GM15510 (cell line): ENCODE measurements around the gene DDR2.

Experiments
- POLR2A ChIP-seq: IDR thresholded peaks from 3 replicates; pipeline ENCODE4 v1.6.1; 2011; ENCODE audit warnings: borderline replicate concordance; ENCODE audit not compliant: insufficient read length; ENCODE audit errors: extremely low read depth

Gene DDR2

DNA sequence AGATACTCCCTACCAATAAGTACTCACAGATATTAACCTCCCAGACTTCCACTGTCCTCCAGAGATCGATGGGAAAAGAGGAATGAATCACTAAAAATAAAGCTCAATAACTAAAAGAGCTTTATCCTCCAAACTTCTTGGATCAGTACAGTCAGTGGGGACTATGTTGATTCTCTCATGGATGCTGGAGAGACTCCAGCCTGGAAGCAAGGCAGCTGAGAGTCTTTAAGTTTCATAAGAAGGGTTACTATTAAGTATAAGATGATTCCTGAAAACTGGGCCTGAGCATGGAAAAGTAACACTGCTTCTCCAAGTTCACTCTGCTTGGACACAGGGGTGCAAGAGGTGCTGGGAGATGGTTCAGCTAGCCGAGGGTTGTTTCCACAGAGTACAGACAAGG is 6.2 kb upstream of the DDR2 start:
- no peak for TF ChIP-seq POLR2A

DNA sequence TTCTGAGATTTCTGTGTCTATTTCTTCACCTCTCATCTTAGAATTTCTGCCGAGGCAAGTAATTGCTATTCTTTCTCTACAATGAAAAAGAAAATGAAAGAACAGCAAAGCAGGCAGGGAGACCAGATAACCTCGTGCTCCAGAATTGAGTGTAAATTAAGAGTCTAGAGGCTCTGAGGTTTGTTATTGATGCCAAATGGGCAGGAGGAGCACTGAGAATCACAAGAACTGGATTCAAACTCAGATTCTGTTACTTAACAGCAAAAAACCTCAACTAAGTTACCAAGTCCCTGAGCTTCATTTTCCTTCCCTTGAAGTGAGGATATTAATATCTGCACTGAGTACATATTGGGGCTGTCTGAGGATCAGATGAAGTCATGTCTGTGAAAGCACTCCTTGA is 5.5 kb upstream of the DDR2 start:
- TF ChIP-seq POLR2A, result no peak

DNA sequence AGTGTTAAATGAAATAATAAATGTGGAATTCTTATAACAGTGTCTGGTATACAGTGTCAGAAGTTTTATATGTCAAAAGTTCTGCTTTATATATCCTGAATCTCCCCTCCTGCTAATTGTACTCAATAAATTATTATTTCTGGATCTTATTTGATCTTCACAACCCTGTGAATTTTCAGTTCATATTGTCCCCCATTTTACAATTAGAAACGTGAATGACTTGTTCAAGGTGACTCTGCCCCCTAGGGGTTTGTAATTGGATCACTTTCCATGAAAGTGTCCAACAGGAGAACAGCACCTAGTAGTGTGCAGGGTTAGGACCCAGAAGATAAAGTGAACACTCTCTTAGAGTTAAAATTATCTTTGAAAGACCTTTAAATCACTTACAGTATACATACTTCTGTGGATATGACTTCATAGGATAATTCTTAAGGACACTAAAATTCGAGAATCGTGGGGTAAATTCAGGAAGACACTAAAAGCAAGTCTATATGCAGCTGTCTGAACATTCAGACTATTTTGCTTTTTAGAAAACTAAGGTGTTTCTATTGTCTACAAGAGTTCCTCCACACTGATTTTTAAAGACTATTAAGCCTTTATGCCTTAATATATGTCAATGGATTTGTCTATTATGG is 4.5 kb upstream of the DDR2 start:
- no peak for TF ChIP-seq POLR2A

DNA sequence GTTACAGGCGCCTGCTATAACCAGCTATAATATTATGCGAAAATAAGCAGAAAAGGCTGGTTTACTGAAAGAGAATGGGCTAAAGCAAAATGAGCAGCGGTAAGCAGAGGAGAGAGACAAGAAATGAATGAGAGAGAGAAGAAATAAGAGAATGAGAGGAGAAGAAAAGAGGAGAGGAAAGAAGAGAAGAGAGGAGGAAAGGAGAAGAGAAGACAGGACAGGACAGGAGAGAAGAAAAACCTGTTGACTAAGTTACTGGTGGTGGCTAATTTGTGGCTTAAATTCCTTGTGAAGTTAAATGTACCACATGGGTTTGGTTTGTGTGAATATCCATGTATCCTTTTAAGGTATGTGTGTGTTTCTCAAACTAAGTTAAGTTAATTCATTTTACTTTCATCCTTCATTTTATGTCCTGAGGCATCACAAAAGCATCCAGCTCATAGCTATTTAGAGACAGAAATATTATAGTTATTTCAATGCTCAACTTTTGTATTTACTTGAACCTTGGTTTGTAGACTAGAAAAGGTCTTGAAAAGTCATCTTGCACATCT is 3.1 kb upstream of the DDR2 start:
- TF ChIP-seq POLR2A, result no peak

DNA sequence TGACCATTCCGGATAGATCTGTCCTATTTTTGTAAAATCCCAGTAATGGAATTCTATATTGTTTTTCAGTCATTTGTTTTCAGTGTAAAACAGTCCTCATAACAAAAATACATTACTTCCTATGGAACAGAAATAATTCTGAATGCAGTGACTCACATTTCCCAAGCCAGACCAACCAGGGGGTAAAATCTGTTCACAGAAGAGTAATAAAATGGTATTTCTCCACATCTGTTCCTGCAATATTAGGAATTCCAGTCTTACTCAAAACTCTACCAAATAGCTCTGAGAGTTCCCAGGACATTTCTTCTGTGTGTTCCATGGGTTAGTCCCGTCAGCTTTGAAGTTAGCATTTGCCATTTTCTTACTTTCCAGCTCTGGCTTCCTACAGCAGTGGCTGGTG is 2.6 kb upstream of the DDR2 start:
- no peak for TF ChIP-seq POLR2A

DNA sequence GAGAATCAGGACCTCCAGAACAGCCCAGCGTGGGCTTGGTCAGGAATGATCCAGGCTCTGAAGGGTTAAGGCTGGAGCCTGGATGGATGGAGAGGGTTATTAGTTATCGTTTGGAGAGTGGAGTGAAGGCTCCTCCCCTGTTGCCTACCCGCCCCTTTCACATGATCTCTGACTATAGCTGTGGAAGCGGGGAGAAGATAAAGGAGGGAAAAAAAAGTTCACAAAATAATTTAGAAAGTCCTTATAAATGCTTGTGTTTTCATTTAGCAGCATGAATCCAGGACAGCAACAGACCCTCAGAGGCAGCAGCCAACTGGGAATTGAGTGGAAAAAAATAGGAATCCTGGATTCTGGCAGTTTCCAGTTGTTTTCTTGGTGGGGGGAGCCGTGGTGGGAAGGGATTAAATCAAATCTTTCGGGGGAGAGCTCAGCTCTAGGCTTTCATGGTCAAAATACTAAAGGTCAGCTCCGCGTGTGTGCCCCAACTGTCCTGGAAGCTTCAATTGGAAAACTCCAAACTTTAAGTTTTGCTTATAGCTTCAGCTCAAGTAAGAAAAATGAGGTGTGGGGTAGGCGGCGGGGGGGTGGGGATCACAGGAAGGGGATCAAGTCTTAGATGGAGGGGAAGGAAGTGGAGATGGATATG is 595 bp upstream of the DDR2 start:
- no peak for TF ChIP-seq POLR2A

DNA sequence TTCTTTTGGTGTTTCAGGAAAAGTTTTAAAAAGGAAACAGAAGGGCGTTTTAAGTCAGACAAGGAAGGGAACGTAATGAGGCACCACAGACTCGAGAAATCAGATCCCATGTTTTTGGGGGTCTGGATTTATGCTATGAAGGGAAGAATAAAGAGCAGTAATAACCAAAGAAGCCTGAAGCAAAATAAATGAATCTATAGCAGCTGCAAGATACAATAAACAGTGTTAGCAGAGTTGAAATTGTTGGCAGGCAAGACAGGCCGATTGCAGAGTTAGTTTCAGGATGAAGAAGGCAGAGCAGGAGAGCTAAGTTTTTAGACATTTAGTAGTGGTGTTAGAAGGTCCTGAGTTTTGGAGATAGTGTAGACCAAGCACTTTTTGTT is 425 bp downstream of the DDR2 start:
- no peak for TF ChIP-seq POLR2A

DNA sequence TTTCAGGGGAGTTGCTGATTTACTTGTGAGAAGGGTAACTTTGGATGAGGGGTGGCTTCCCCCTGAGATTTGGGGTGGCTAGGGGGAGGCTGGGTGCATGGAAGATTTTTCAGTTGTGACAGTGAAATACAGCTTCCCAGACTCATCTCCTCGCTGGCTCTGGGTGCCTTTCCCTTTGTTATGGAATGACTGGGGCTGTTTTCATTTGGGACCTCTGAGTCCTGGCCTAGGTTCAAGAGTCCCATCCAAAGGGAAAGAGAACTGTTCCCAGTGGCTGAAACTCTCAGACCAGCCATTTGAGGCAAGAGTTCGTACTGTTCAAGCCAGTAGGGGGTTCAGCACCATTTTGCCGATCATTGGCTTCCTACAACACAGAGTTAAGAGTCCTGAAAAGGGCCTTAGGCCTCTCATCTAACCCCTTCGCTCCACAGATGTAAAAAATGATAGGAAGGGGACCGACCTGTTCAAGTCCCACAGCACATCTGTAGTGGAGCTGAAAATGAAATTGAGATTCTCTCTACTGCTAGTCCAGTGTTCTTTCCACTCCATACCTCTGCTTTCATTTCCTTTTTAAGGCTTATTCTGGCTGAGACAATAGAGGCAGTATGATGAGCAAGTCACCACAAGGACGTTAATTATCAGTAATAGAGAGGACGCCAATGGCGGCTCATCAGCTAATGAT is 958 bp downstream of the DDR2 start:
- no peak for TF ChIP-seq POLR2A

DNA sequence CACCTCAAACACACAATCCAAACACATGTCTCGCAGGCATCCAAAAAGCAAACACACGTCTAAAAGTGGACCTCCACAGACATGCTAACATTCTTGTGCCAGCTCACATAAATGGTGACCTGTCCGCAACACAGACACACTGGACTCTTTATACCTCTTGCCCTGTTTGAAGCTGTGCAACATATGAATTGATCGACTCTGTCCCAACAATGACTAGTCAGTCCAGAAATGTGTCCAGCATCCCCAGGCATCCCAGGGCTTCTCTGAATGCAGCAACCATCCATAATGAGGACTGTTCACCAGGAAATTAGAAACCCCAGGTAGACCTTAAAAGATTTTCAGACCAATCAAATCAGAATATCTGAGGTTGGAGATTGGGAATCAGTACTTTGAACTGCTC is 3.2 kb downstream of the DDR2 start:
- no peak for TF ChIP-seq POLR2A

DNA sequence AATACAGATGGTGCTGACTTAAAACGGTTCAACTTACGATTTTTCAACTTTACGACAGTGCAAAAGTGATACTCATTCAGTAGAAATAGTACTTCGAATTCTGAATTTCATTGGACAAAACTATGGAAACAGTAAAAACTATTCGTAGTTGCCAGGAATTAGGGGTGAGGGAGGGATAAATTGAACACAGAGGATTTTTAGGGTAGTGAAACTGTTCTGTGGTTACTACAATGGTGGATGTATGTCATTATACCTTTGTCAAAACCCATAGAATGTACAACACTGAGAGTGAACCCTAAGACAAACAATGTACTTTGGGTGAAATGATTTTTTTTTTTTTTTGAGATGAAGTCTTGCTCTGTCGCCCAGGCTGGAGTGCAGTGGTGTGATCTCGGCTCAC is 7.5 kb downstream of the DDR2 start:
- no peak for TF ChIP-seq POLR2A

DNA sequence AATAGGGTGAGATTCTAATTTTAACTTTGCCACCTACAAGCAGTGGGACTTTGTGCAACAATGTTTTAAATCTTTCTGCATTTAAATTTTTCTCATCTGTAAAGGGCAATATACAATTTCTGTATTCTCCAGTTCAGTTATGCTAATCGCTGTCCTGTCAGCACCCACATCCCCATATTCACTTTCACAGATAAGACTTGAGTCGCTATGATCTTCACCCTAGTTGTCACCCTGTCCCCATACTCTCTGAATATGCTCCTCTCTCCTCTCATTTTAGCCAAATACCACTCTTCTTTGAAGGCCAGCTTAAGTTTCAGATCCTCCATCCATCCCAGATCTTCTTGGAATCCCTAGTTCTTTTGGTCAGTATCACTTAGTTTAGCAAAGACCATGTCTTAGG is 8.8 kb downstream of the DDR2 start:
- TF ChIP-seq POLR2A, result no peak

DNA sequence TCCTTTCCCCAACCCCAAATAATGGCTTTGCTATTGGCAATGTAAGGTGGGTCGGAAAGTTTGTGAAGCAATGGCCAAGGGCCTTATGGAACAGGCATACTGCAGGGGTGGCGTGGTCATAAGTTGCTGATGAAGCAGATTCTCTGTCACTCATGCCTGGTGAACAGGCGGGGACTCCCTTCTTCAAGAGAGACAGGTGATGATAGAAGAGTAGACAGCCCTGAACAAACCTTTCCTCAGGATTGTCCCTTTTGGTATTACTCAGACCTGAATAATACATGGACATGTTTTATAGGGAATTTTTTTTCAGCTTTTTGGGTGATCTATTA is 12.7 kb downstream of the DDR2 start:
- no peak for TF ChIP-seq POLR2A

DNA sequence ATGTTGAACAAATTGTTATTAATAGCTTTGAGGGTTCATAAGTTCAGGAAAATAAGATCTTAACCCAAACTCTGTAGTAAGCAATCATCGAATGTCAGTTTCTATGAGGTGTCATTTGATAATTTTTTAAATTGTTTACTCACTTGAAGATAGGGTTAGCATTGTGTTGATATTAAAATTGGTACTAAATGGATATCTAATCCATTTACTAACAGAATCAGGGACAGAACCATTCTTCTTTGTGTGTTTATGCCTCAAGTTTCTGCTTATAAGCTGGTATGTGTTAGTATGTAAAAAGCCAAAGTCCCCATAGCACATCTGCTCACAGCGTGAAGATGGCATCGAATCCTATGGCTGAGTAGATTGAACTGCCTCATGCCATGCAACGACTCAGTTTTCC is 13.4 kb downstream of the DDR2 start:
- TF ChIP-seq POLR2A, result no peak

DNA sequence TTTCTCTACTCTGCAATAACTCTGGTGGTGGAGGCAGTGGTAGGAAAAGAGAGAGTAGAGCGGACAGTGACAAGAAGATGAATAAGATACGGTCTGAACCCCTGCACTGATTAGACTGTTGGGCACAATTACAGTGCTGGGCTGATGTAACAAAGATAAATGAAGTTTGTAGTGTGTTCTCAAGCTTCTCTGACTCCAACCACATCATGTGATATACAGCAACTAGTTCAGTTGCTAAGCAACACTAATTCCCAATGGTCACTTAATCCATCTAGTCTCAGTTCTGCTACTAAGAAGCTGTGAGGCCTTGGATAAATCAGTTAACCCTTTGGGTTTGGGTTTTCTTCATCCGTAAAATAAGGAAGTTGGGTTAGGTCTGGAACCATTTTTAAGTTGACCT is 17.3 kb downstream of the DDR2 start:
- no peak for TF ChIP-seq POLR2A

DNA sequence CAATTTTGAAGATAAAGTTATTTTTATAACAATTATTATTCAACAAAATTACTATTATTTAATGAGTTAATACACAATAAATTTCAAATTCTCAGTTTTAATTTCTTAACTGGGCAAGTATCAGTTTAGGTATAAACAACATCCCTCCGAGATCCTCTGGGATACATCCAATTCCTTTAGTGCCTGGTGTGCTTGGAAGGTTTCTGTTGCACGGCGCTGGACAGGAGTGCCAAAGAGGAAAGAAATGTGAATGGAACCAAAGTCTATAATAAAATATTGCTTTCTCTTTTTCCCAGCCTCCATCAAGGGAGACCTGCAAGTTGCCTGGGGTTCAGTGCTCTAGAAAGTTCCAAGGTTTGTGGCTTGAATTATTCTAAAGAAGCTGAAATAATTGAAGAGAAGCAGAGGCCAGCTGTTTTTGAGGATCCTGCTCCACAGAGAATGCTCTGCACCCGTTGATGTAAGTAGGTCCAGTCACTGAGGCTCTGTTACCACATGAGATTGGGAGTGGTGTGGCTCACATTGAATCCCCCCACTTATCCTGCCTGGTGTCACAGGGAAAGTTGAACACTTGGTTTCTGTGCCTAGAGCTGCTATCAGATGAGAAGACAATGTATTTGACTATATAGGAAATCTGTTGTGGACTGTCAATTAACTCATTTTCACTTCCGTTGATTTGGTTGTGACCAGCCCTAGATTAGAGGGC is 22.8 kb downstream of the DDR2 start:
- TF ChIP-seq POLR2A, result no peak
